ENCODE data around the gene CRYBB3.
"Not testable (repeated sequence)": the region's sequence is repeated elsewhere in the genome, so short reads cannot be mapped to it uniquely, and the experiment has no call there.

CRYBB3 gene

GRCh38 chr22:25207553-25208157, 8.0 kb downstream of the CRYBB3 start:
- Mint-ChIP-seq H3K27me3 (peaks cover 3% of the 10 kb centered on the region), H3K27ac (no peak overlapping the region), H3K4me3 (no peak overlapping the region), H3K4me1 (ENCODE audit: low read depth) (no peaks in the 10 kb centered on the region), H3K9me3 (no peaks in the 10 kb centered on the region), H3K36me3 (ENCODE audit: low read depth) (no peaks in the 10 kb centered on the region)
- DNase-seq, result no peak

DNA sequence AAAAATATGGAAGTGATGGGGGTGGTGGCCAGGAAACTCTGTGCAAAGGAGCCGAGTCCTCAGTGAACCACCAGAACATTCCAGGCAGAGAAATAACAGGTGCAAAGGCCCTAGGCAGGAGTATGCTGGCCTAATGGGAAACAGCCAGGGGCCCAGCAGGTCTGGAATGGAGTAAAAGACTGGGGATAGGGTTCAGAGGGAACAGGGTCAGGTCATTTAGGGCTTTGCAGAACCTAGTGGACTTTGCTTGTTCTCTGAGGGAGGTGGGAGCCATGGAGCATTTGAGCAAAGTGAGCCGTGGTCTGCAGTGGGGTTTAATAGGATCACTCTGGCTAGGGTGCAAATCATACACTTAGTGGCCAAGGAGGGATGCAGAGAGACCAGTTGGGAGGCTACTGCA, 8.7 kb downstream of the CRYBB3 start:
- DNase-seq, result no peak
- H3K4me1 Mint-ChIP-seq (ENCODE audit: low read depth), result no peaks in the 10 kb centered on the region
- H3K4me3 Mint-ChIP-seq, result no peak overlapping the region
- peaks cover 6% of the 10 kb centered on the region for H3K27me3 Mint-ChIP-seq
- H3K36me3 Mint-ChIP-seq (ENCODE audit: low read depth), result no peaks in the 10 kb centered on the region
- no peak overlapping the region for H3K27ac Mint-ChIP-seq
- peaks cover 3% of the 10 kb centered on the region for H3K9me3 Mint-ChIP-seq

DNA sequence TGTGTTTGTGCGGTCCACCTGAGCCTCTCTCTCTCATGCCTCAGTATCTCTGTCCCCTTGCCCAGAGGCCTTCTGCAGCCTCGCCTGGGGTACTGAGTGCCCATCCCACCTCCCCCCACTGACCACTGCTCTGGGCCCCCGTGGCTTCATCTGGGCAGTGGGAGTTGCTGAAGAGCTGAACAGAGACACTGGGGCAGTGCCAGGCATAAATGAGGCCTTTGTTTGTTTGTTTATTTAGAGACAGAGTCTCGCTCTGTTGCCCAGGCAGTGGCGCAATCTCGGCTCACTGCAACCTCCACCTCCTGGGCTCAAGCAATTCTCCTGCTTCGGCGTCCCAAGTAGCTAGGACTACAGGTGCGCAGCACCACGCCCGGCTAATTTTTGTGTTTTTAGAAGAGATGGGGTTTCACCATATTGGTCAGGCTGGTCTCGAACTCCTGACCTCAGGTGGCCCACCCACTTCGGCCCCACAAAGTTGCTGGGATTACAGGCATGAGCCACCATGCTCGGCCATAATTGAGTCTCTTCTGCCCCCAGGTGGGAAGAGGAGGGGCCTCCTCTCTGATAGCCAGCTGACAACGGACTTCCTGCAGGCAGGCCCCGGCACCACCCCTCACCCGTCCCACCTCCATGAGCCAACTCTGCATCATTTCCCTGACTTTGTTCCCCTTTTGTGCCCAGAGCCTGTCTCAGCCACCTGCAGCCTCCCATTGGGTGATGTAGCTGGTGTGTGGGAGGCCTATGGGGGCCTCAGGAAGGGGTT, 9.3 kb downstream of the CRYBB3 start:
- no peak overlapping the region for H3K4me3 Mint-ChIP-seq
- H3K36me3 Mint-ChIP-seq (ENCODE audit: low read depth), result no peaks in the 10 kb centered on the region
- H3K9me3 Mint-ChIP-seq, result peaks cover 8% of the 10 kb centered on the region
- no peaks in the 10 kb centered on the region for H3K4me1 Mint-ChIP-seq (ENCODE audit: low read depth)
- H3K27me3 Mint-ChIP-seq, result peaks cover 12% of the 10 kb centered on the region
- no peak for DNase-seq
- H3K27ac Mint-ChIP-seq, result no peak overlapping the region

- H3K27ac Mint-ChIP-seq, result no peak overlapping the region
- peaks cover 16% of the 10 kb centered on the region for H3K27me3 Mint-ChIP-seq
- peaks cover 8% of the 10 kb centered on the region for H3K9me3 Mint-ChIP-seq
- no peaks in the 10 kb centered on the region for H3K4me1 Mint-ChIP-seq (ENCODE audit: low read depth)
- H3K4me3 Mint-ChIP-seq, result no peak overlapping the region
- H3K36me3 Mint-ChIP-seq (ENCODE audit: low read depth), result no peaks in the 10 kb centered on the region
- DNase-seq, result no peak
Observed at GRCh38 chr22:25210793-25211192, 11.1 kb downstream of the CRYBB3 start.

DNA sequence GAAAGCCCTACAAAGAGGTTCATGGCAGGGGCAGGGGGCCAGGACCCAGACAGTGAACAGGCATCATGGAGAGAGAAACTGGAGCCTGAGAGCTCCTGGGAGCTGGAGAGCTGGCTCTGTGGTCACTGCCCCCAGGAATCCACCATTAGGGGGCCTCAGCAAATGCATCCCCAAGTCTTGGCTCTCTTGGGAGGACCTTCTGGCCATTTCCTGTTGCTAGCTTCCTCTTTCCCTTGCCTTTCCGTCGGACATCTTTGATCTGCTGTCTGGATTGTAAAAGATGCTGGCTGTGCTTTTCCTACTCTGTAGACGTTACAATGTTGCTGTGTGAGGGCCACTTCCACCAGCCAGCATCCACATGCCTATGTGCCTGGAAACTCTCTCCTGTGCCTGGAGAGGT, 12.7 kb downstream of the CRYBB3 start:
- no peaks in the 10 kb centered on the region for H3K4me1 Mint-ChIP-seq (ENCODE audit: low read depth)
- peaks cover 8% of the 10 kb centered on the region for H3K9me3 Mint-ChIP-seq
- peaks cover 25% of the 10 kb centered on the region for H3K27me3 Mint-ChIP-seq
- H3K4me3 Mint-ChIP-seq, result no peak overlapping the region
- H3K36me3 Mint-ChIP-seq (ENCODE audit: low read depth), result no peaks in the 10 kb centered on the region
- DNase-seq, result no peak
- no peak overlapping the region for H3K27ac Mint-ChIP-seq

DNA sequence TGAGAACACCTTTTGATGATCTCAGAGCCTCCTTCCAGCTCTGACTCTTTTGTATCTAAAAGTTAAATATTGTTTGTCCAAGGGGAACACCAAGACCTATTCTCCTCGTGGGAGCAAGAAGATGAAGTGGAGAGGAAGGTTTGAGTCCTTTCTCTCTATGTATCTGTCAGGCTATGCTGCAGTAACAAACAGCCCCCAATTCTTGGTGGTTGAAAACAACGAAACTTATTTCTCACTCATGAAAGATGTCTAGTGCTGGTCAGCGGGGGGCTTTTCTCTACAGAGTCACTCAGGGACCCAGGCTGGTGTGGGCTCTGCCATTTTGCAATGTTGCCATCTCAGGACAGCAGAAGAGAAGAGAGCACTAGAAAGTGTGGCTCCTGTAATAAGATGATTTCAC, 13.6 kb downstream of the CRYBB3 start:
- no peak overlapping the region for H3K4me3 Mint-ChIP-seq
- no peak overlapping the region for H3K27ac Mint-ChIP-seq
- DNase-seq, result no peak
- no peaks in the 10 kb centered on the region for H3K4me1 Mint-ChIP-seq (ENCODE audit: low read depth)
- peaks cover 8% of the 10 kb centered on the region for H3K9me3 Mint-ChIP-seq
- H3K36me3 Mint-ChIP-seq (ENCODE audit: low read depth), result no peaks in the 10 kb centered on the region
- H3K27me3 Mint-ChIP-seq, result peaks cover 29% of the 10 kb centered on the region

DNA sequence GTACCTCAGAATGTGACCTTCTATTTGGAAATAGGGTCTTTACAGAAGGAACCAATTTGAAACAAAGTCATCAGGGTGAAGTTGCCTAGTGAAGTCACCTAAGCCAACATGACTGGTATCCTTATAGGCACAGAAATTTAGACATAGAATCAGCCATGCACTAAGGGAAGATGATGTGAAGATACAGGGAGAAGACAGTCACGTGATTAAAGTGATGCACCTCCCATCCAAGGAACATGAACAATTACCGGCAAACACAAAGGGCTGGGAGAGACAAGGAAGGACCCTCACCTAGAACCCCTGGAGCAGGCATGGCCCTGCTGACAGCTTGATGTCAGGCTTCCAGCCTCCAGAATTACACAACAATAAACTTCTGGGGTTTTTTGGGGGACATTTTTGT, 16.6 kb downstream of the CRYBB3 start:
- Mint-ChIP-seq H3K4me3 (no peak overlapping the region), H3K4me1 (ENCODE audit: low read depth) (no peaks in the 10 kb centered on the region), H3K9me3 (peaks cover 8% of the 10 kb centered on the region), H3K36me3 (ENCODE audit: low read depth) (no peaks in the 10 kb centered on the region), H3K27me3 (peaks cover 32% of the 10 kb centered on the region), H3K27ac (no peak overlapping the region)
- DNase-seq, result no peak

- Mint-ChIP-seq H3K36me3 (ENCODE audit: low read depth) (no peaks in the 10 kb centered on the region), H3K27ac (no peak within 1 kb of the TSS), H3K27me3 (peaks cover 35% of the 10 kb centered on the region), H3K4me3 (no peak within 1 kb of the TSS), H3K4me1 (ENCODE audit: low read depth) (no peaks in the 10 kb centered on the region), H3K9me3 (no peaks in the 10 kb centered on the region)
- no peak for DNase-seq
Observed at GRCh38 chr22:25219211-25219689, 19.6 kb downstream of the CRYBB3 start, which contains the start of gene CRYBB2. Gene CRYBB2, plus strand, starts transcription at chr22:25219639. Its CDS starts 1,791 bp downstream, at chr22:25221430.

GRCh38 chr22:25219948-25220442, 20.3 kb downstream of the CRYBB3 start:
- no peaks in the 10 kb centered on the region for H3K36me3 Mint-ChIP-seq (ENCODE audit: low read depth)
- DNase-seq, result no peak
- no peaks in the 10 kb centered on the region for H3K9me3 Mint-ChIP-seq
- H3K4me3 Mint-ChIP-seq, result no peak overlapping the region
- peaks cover 39% of the 10 kb centered on the region for H3K27me3 Mint-ChIP-seq
- no peak overlapping the region for H3K27ac Mint-ChIP-seq
- H3K4me1 Mint-ChIP-seq (ENCODE audit: low read depth), result no peaks in the 10 kb centered on the region

- Mint-ChIP-seq H3K36me3 (ENCODE audit: low read depth) (no peaks in the 10 kb centered on the region), H3K27me3 (peaks cover 39% of the 10 kb centered on the region), H3K9me3 (no peaks in the 10 kb centered on the region), H3K4me3 (no peak overlapping the region), H3K4me1 (ENCODE audit: low read depth) (no peaks in the 10 kb centered on the region), H3K27ac (no peak overlapping the region)
- no peak for DNase-seq
Observed at GRCh38 chr22:25221790-25222189, 22.1 kb downstream of the CRYBB3 start.

- H3K27ac Mint-ChIP-seq, result no peak overlapping the region
- H3K4me3 Mint-ChIP-seq, result no peak overlapping the region
- H3K9me3 Mint-ChIP-seq, result no peaks in the 10 kb centered on the region
- H3K36me3 Mint-ChIP-seq (ENCODE audit: low read depth), result no peaks in the 10 kb centered on the region
- H3K27me3 Mint-ChIP-seq, result peaks cover 36% of the 10 kb centered on the region
- DNase-seq, result no peak
- H3K4me1 Mint-ChIP-seq (ENCODE audit: low read depth), result no peaks in the 10 kb centered on the region
Observed at GRCh38 chr22:25223269-25223850, 23.7 kb downstream of the CRYBB3 start.

- Mint-ChIP-seq H3K36me3 (ENCODE audit: low read depth) (no peaks in the 10 kb centered on the region), H3K4me1 (ENCODE audit: low read depth) (no peaks in the 10 kb centered on the region), H3K27me3 (peaks cover 40% of the 10 kb centered on the region), H3K27ac (no peak overlapping the region), H3K4me3 (no peak overlapping the region), H3K9me3 (no peaks in the 10 kb centered on the region)
- DNase-seq, result no peak
Observed at GRCh38 chr22:25228822-25229221, 29.2 kb downstream of the CRYBB3 start.

- peaks cover 48% of the 10 kb centered on the region for H3K27me3 Mint-ChIP-seq
- DNase-seq; H3K36me3 Mint-ChIP-seq (ENCODE audit: low read depth); H3K4me3 Mint-ChIP-seq; H3K4me1 Mint-ChIP-seq (ENCODE audit: low read depth); H3K27ac Mint-ChIP-seq; H3K9me3 Mint-ChIP-seq: not testable (repeated sequence)
Observed at GRCh38 chr22:25230760-25231159, 31.1 kb downstream of the CRYBB3 start.

- no peak overlapping the region for H3K27ac Mint-ChIP-seq
- H3K4me1 Mint-ChIP-seq (ENCODE audit: low read depth), result peaks cover 4% of the 10 kb centered on the region
- DNase-seq, result no peak
- H3K9me3 Mint-ChIP-seq, result no peaks in the 10 kb centered on the region
- no peak overlapping the region for H3K4me3 Mint-ChIP-seq
- no peaks in the 10 kb centered on the region for H3K36me3 Mint-ChIP-seq (ENCODE audit: low read depth)
- H3K27me3 Mint-ChIP-seq, result peaks cover 52% of the 10 kb centered on the region
Observed at GRCh38 chr22:25232301-25232700, 32.6 kb downstream of the CRYBB3 start.

DNA sequence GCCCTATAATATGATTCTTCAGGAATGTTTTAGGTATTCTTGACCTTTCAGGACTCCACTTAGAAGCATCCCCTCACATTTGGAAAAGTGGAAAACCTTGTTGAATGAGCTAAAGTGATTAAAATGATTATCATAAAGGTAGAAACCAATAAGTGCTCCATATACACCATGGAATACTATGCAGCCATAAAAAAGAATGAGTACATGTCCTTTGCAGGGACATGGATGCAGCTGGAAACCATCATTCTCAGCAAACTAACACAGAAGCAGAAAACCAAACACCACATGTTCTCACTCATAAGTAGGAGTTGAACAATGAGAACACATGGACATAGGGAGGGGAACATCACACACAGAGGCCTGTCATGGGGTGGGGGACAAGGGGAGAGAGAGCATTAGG, 34.0 kb downstream of the CRYBB3 start:
- peaks cover 59% of the 10 kb centered on the region for H3K27me3 Mint-ChIP-seq
- H3K27ac Mint-ChIP-seq; H3K9me3 Mint-ChIP-seq; DNase-seq; H3K4me1 Mint-ChIP-seq (ENCODE audit: low read depth); H3K4me3 Mint-ChIP-seq; H3K36me3 Mint-ChIP-seq (ENCODE audit: low read depth): not testable (repeated sequence)
